SJCRH30 (cell line): Measurements from ENCODE around the gene MS4A3. TPM values are rescaled to one million over a fixed set of nuclear protein-coding genes. Genes with fewer than 3 reads are reported as not detected.
"Not testable (repeated sequence)": the region's sequence is repeated elsewhere in the genome, so short reads cannot be mapped to it uniquely, and the experiment has no call there.

Source experiments
- DNase-seq, 2 experiments: peaks; one replicate each; pipeline ENCODE4 v3.0.0-alpha.2; 2015 to 2020
- H3K27ac ChIP-seq: fragments of 250-450 bp; sonication (Bioruptor Pico); 2 replicates; pipeline ENCODE4 v1.5.1; 2020; ENCODE audit warnings: mild to moderate bottlenecking, moderate library complexity
- H3K27me3 ChIP-seq: fragments of 250-450 bp; sonication (Bioruptor Pico); 2 replicates; pipeline ENCODE4 v1.5.1; 2020; ENCODE audit warnings: mild to moderate bottlenecking, moderate library complexity
- H3K36me3 ChIP-seq: fragments of 250-450 bp; sonication (Bioruptor Pico); 2 replicates; pipeline ENCODE4 v1.5.1; 2020; ENCODE audit warnings: mild to moderate bottlenecking, moderate library complexity
- H3K4me1 ChIP-seq: fragments of 250-450 bp; sonication (Bioruptor Pico); 2 replicates; pipeline ENCODE4 v1.5.1; 2020; ENCODE audit warnings: mild to moderate bottlenecking, moderate library complexity
- H3K4me3 ChIP-seq: fragments of 250-450 bp; sonication (Bioruptor Pico); 2 replicates; pipeline ENCODE4 v1.5.1; 2020; ENCODE audit warnings: mild to moderate bottlenecking, moderate library complexity
- H3K9me3 ChIP-seq: fragments of 250-450 bp; sonication (Bioruptor Pico); replicated peaks from 2 replicates; pipeline ENCODE4 v1.5.1; 2020; ENCODE audit warnings: mild to moderate bottlenecking, moderate library complexity
- total RNA-seq: library from RNA; depleted of rRNA; stranded (reverse); fragments of >200 nt; shearing (Covaris generic); gene quantifications from 2 replicates; pipeline ENCODE4 v1.2.3, GENCODE V29; 2014; rRNA removed

The MS4A3 gene, protein sequence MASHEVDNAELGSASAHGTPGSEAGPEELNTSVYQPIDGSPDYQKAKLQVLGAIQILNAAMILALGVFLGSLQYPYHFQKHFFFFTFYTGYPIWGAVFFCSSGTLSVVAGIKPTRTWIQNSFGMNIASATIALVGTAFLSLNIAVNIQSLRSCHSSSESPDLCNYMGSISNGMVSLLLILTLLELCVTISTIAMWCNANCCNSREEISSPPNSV
- total RNA-seq = not detected in 2 replicates

DNA sequence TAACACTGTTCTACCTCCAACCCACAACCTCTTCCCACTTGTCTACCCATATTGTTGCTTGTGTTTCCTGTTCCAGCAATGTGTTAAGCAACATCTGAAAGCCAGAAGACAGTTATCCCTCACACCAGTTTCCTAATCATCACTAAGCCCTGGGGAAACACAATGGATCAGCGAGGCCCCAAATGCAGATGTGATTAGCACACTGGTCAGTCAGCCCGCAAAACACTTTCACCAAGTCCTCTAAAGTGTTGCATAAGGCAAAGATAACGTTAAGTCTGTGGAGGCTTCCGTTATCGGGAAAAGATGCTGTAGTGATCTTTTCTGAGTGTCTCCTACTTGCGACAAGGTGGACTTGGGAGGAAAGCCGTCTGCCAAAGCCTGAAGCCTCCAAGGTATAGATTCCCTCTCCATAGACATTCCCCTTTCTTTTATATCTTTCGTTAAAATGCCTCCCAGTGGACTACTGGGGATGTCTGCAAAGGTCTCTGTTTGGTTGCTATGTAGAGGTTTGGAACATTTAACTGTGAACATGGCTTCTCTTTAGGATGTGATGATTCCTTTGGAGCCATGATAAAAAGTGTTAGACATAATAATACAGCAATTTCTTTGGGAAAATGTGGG is at the start of gene MS4A3:
Gene MS4A3 (plus strand): TSS at position 317 of the 621 bp plus-strand sequence. CDS start 4,496 bp downstream, outside the sequence.
- Histone ChIP-seq H3K4me3 (no peak within 1 kb of the TSS), H3K27ac (no peak within 1 kb of the TSS), H3K9me3 (no peaks in the 10 kb centered on the region), H3K4me1 (no peaks in the 10 kb centered on the region), H3K27me3 (no peaks in the 10 kb centered on the region), H3K36me3 (no peaks in the 10 kb centered on the region)
- no peak for DNase-seq

DNA sequence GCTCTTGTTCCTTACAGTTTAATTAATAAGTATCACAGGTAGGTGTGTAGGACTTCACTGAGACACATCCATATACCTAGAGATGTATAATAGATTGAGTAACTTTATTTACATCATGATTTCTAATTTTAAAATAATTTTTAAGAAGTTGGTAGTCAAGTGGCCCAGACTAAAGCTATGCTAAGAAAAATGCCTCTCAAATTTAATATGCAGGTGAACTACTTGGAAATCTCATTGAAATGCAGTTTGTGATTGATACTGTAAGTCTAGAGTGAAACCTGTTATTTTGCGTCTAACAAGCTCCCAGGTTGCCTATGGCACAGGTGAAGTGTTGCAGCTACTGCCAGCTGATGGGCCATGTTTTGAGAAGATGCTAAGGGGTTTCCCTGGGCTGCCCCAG is 39.6 kb upstream of the MS4A3 start, which contains the start of gene OOSP4B:
Gene OOSP4B (plus strand): TSS at position 301 of the 400 bp plus-strand sequence.
- no peaks in the 10 kb centered on the region for H3K27me3 ChIP-seq
- peaks cover 4% of the 10 kb centered on the region; the same call in 1 of the 2 replicates for H3K4me1 ChIP-seq
- no peaks in the 10 kb centered on the region for H3K36me3 ChIP-seq
- H3K4me3 ChIP-seq = no peak within 1 kb of the TSS
- no peaks in the 10 kb centered on the region for H3K9me3 ChIP-seq
- H3K27ac ChIP-seq = no peak within 1 kb of the TSS
- DNase-seq = no peak

DNA sequence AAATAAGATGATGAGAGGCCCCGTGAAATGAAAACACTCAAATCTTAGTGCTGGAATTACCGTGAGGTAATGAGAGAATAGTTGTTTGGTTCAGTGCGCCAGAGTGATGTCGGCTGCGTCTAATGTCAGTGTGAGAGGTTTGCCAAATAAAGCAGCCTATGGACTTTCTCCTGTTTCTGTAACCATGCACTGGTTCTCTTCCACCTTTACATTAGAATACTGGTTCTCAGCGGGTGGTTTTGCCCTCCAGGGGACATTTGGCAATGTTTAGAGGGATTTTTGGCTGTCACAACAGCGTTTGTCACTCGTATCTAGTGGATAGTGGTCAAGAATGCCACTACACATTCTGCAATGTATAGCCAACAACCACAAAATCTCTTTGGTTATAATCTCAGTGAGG is 38.4 kb upstream of the MS4A3 start:
- no peak overlapping the region for H3K27ac ChIP-seq
- no peaks in the 10 kb centered on the region for H3K36me3 ChIP-seq
- no peaks in the 10 kb centered on the region for H3K9me3 ChIP-seq
- H3K4me3 ChIP-seq = no peak overlapping the region
- DNase-seq = peak in 1 of 2 experiments; percentile 23
- no peaks in the 10 kb centered on the region for H3K27me3 ChIP-seq
- peaks cover 4% of the 10 kb centered on the region; the same call in 1 of the 2 replicates for H3K4me1 ChIP-seq

DNA sequence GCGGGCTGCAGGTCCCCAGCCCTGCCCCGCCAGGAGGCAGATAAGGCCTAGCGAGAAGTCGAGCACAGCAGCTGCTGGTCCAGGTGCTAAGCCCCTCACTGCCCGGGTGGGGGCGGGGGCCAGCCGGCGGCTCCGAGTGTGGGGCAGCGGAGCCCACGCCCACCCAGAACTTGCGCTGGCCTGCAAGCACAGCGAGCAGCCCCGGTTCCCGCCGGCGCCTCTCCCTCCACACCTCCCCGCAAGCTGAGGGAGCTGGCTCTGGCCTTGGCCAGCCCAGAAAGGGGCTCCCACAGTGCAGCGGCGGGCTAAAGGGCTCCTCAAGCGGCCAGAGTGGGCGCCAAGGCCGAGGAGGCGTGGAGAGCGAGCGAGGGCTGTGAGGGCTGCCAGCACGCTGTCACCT is 36.1 kb upstream of the MS4A3 start:
- not testable (repeated sequence) for H3K27me3 ChIP-seq, H3K4me3 ChIP-seq, H3K9me3 ChIP-seq, H3K4me1 ChIP-seq, H3K27ac ChIP-seq, DNase-seq, H3K36me3 ChIP-seq

DNA sequence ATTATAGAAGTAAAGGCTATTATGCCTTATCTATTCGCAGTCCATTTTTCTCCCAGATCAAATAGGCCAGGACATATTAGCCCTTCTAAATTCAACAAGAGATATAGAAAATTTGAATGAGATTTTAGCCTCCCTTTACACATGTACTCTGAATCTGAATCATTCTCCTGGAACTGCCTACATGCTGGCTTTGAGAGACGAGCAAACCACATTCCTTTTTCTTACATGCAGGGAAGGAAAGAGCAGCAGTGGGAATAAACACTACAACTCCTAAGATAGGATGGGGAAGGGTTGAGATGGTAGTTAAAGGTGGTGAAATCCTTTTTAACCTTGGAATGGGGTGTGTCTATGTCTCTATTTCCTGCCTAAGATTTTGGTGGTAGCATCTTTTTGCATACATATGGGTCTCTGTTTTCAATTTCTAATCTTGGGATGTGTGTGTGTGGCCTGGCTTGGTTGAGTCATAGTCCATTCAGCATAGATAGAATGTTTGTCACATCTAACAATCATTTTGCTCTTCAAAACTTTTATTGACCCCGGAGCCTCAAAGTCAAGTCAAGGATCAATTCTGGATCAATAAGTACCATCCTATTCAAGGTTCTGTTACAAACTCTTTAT is 27.3 kb upstream of the MS4A3 start:
- Histone ChIP-seq H3K9me3 (no peaks in the 10 kb centered on the region), H3K27me3 (no peaks in the 10 kb centered on the region), H3K36me3 (no peaks in the 10 kb centered on the region), H3K4me3 (no peak overlapping the region), H3K4me1 (no peaks in the 10 kb centered on the region), H3K27ac (no peak overlapping the region)
- DNase-seq = no peak

DNA sequence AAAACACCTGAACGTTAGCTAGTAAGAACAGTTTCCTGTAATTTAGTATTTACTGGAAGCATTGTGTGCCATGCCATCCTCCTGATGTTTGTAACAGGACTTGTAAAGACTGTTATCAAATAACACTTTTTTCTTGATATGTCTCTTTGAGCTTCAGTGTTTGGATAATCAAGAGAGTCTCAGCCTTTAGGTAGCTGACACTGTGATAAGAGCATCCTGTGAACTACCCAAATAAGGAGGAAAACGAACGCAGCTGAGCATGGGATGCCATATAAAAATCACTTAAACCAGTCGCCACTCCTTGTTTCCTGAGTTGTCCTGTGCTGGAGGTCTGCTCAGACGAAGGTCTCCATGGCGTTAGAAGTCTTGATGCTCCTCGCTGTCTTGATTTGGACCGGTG is 16.4 kb upstream of the MS4A3 start, which contains the start of gene OOSP2:
Gene OOSP2 (plus strand): TSS at position 301 of the 400 bp plus-strand sequence. CDS start 51 bp downstream, at position 352.
- H3K4me1 ChIP-seq = no peaks in the 10 kb centered on the region
- no peaks in the 10 kb centered on the region for H3K36me3 ChIP-seq
- no peaks in the 10 kb centered on the region for H3K27me3 ChIP-seq
- no peaks in the 10 kb centered on the region for H3K9me3 ChIP-seq
- no peak for DNase-seq
- no peak within 1 kb of the TSS for H3K4me3 ChIP-seq
- no peak within 1 kb of the TSS for H3K27ac ChIP-seq

DNA sequence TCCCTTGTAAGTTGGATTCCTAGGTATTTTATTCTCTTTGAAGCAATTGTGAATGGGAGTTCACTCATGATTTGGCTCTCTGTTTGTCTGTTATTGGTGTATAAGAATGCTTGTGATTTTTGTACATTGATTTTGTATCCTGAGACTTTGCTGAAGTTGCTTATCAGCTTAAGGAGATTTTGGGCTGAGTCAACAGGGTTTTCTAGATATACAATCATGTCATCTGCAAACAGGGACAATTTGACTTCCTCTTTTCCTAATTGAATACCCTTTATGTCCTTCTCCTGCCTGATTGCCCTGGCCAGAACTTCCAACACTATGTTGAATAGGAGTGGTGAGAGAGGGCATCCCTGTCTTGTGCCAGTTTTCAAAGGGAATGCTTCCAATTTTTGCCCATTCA is 6.0 kb upstream of the MS4A3 start:
- H3K27ac ChIP-seq, DNase-seq, H3K27me3 ChIP-seq, H3K9me3 ChIP-seq, H3K4me1 ChIP-seq, H3K4me3 ChIP-seq, H3K36me3 ChIP-seq: not testable (repeated sequence)

DNA sequence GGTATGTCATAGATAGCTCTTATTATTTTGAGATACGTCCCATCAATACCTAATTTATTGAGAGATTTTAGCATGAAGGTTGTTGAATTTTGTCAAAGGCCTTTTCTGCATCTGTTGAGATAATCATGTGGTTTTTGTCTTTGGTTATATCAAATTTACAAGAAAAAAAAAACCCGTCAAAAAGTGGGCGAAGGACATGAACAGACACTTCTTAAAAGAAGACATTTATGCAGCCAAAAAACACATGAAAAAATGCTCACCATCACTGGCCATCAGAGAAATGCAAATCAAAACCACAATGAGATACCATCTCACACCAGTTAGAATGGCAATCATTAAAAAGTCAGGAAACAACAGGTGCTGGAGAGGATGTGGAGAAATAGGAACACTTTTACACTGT is 5.6 kb upstream of the MS4A3 start:
- not testable (repeated sequence) for DNase-seq, H3K27me3 ChIP-seq, H3K4me3 ChIP-seq, H3K4me1 ChIP-seq, H3K36me3 ChIP-seq, H3K9me3 ChIP-seq, H3K27ac ChIP-seq

DNA sequence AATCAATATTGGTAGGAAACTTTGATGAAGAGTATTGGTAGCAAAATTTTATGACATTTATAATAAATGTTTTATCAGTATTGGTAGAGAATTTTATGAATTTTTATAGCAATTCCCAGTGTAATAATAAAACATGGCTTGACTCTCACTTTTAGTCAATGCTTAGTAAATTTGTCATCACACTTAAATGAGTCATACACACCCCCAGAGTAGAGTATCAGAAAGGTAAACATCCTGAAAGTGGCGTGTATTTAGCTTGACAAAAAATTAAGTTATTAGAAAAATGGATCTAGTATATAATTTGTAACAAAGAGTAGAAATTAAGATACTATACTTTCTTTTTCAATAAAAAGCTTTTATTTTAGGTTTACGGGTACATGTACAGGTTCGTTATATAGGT is 2.6 kb downstream of the MS4A3 start:
- Histone ChIP-seq H3K4me3 (no peak overlapping the region), H3K27ac (no peak overlapping the region), H3K27me3 (no peaks in the 10 kb centered on the region), H3K36me3 (no peaks in the 10 kb centered on the region), H3K9me3 (no peaks in the 10 kb centered on the region), H3K4me1 (no peaks in the 10 kb centered on the region)
- no peak for DNase-seq

DNA sequence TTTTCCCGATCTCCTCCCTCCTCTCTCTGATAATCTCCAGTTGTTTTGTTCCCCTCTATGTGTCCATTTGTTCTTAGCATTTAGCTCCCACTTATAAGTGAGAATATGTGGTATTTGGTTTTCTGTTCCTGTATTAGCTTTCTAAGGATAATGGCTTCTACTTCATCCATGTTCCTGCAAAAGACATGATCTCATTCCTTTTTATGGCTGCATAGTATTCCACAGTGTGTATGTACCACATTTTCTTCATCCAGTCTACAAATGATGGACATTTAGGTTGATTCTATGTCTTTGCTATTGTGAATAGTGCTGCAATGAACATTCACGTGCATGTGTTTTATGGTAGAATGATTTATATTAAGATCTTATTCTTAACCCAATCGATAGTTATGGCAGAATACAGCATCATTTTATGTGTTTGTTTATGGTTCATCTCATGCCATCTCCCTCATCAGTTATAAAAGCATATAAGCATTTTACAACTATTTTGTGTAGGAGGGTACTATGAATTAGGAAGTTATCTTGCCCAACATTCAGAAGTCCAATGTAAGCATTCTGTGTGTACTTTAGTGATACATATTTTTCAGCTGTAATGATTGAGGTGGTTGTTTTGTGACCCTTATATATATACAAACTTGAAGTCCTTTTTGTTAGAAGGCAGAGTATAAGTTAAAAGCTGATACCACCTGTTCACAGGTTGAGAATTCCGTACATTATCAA is 3.2 kb downstream of the MS4A3 start:
- Histone ChIP-seq H3K9me3 (no peaks in the 10 kb centered on the region), H3K4me1 (no peaks in the 10 kb centered on the region), H3K27ac (no peak overlapping the region), H3K4me3 (no peak overlapping the region), H3K27me3 (no peaks in the 10 kb centered on the region), H3K36me3 (no peaks in the 10 kb centered on the region)
- DNase-seq = no peak

DNA sequence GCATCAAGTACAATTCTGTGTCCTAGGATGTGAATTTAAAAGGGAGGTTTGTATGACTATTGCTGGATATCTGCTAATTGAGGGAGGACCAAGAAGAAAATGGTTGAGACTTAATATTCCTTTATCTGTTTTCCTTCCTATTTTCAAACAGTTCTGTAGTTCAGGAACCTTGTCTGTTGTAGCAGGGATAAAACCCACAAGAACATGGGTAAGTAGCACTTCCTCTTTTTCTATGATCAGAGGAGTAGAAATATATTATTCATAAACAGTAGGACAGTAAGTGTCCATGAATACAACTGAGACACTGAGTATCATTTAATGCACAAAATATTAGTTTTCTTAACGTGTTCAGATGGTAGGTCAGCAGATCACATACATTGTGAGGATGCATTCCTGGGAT is 7.6 kb downstream of the MS4A3 start:
- Histone ChIP-seq H3K27ac (no peak overlapping the region), H3K36me3 (no peaks in the 10 kb centered on the region), H3K9me3 (no peaks in the 10 kb centered on the region), H3K4me1 (no peaks in the 10 kb centered on the region), H3K27me3 (no peaks in the 10 kb centered on the region; the same call in 1 of the 2 replicates), H3K4me3 (no peak overlapping the region)
- DNase-seq = no peak

DNA sequence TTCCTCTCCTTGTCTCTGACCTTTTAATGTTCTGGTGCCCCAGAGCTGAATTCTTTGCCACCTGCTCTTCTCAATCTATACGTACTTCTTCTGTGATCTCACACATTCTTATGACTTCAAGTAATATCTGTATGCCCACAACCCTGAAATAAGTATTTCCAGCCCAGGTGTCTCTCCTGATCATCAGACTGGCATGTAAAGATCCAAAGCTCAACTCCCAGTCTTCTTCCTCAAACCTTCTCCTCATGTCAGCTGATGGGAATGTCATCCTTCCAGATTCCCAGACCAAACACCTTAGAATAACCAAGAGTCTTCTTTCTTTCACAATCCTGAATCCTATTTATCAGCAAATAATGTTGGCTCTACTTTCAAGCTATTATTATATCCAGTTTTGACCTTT is 9.3 kb downstream of the MS4A3 start:
- peak in 1 of 2 experiments; percentile 9 for DNase-seq
- Histone ChIP-seq H3K4me1 (no peaks in the 10 kb centered on the region), H3K9me3 (no peaks in the 10 kb centered on the region), H3K36me3 (no peaks in the 10 kb centered on the region), H3K27ac (no peak overlapping the region), H3K4me3 (no peak overlapping the region), H3K27me3 (no peaks in the 10 kb centered on the region; the same call in 1 of the 2 replicates)

DNA sequence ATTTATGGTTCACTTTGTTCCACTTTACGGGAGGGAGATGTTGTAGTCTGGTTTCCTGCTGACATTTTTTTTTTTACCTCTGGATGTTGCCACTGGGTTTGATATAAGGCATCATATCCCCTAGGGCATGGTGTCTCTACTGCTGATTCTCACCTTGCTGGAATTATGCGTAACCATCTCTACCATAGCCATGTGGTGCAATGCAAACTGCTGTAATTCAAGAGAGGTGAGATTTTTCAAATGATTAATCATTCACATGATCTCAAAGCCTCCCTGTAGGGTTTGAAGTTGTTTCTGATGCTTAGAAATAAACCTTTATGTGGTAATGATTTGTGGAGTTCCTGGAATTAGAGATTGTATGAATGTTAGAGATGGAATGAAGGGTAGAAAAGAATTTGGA is 13.0 kb downstream of the MS4A3 start:
- Histone ChIP-seq H3K4me1 (no peaks in the 10 kb centered on the region), H3K27me3 (no peaks in the 10 kb centered on the region; the same call in 1 of the 2 replicates), H3K36me3 (no peaks in the 10 kb centered on the region), H3K4me3 (no peak overlapping the region), H3K27ac (no peak overlapping the region), H3K9me3 (no peaks in the 10 kb centered on the region)
- no peak for DNase-seq

DNA sequence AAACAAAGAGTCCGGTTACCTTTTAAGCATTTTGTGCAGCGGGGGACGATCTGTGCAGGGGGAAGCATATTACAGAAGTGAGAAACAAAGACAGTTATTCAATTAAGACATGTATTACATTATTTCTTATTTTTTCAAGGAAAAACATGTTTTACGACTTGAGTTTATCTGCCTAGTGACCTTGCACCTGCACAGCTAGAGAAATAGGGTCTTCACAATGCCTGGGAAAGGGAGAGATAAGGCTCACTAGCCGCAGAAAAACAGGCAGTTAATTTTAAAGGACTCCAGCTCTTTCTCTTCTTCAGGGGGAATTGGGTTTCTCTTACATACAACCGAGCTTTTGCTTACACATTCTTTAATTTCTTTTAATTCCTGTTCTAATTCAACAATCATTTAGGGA is 15.2 kb downstream of the MS4A3 start:
- H3K27ac ChIP-seq, H3K4me1 ChIP-seq, H3K27me3 ChIP-seq, H3K36me3 ChIP-seq, H3K9me3 ChIP-seq, H3K4me3 ChIP-seq, DNase-seq: not testable (repeated sequence)
